ENCODE results near the gene SARDH. TPM values are rescaled to one million over a fixed set of nuclear protein-coding genes. Genes with fewer than 3 reads are reported as not detected.

SARDH gene
- total and polyA plus RNA-seq, 2 of the 8 experiments (the other 6 are each of a cell fraction or from before 2014, with no cell fraction given), result 6.4 to 7.4 TPM

- no peak for TF ChIP-seq KDM4A (IDR thresholded peaks at IDR 0.05; ENCODE audit: low read depth, low read length, severe bottlenecking)
- TF ChIP-seq CHD1 (IDR thresholded peaks at IDR 0.05; ENCODE audit: low read depth, low read length), result no peak
- TF ChIP-seq ZNF274 (IDR thresholded peaks at IDR 0.05; ENCODE audit: borderline replicate concordance, extremely low read depth, low read length), result no peak
- no peak for TF ChIP-seq PHF8 (conservative IDR thresholded peaks at IDR 0.05; ENCODE audit: low read depth, low read length)
Measured at GRCh38 chr9:133656211-133657119, 81.7 kb downstream of the SARDH start (continued).
